ENCODE data around the gene CDR2.
"Not testable (repeated sequence)": the region's sequence is repeated elsewhere in the genome, so short reads cannot be mapped to it uniquely, and the experiment has no call there.

CDR2 gene

DNA sequence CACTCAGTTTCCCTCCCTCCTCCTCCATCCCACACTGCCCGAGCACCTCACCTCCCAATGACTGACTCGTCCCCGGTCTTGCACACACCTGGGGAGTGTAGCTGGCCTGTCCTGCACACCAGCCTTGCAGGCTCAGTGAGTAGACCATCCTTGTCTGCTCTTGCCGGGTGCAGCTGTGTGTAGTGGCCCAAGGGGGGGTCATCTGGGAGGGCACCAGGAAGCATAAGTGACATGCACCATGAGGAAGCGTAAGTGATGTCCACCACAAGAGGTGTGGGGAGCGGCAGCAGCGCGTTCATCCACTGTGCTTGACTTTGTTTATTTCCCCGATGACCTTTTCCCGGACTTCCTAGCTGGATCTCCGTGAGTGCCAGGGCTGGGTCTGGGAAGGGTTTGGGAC, 45.5 kb upstream of the CDR2 start:
- H3K9ac ChIP-seq = no peak overlapping the region
- H3K27me3 ChIP-seq (ENCODE audit: insufficient read depth, low read depth) = no peaks in the 10 kb centered on the region
- no peaks in the 10 kb centered on the region for H4K20me1 ChIP-seq (ENCODE audit: insufficient read depth)
- H3K27ac ChIP-seq = no peak overlapping the region
- H3K4me3 ChIP-seq (IDR thresholded peaks at IDR 0.05; ENCODE audit: insufficient read depth, low read depth, low read length) = no peak overlapping the region
- no peak overlapping the region for H2AFZ ChIP-seq (ENCODE audit: low read depth)
- no peak overlapping the region for H3K4me2 ChIP-seq
- TF ChIP-seq, protein P1, sequence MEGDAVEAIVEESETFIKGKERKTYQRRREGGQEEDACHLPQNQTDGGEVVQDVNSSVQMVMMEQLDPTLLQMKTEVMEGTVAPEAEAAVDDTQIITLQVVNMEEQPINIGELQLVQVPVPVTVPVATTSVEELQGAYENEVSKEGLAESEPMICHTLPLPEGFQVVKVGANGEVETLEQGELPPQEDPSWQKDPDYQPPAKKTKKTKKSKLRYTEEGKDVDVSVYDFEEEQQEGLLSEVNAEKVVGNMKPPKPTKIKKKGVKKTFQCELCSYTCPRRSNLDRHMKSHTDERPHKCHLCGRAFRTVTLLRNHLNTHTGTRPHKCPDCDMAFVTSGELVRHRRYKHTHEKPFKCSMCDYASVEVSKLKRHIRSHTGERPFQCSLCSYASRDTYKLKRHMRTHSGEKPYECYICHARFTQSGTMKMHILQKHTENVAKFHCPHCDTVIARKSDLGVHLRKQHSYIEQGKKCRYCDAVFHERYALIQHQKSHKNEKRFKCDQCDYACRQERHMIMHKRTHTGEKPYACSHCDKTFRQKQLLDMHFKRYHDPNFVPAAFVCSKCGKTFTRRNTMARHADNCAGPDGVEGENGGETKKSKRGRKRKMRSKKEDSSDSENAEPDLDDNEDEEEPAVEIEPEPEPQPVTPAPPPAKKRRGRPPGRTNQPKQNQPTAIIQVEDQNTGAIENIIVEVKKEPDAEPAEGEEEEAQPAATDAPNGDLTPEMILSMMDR (conservative IDR thresholded peaks at IDR 0.05; ENCODE audit: low read depth, low read length) = no peak
- H3K4me1 ChIP-seq (ENCODE audit: low read depth, poor library complexity, severe bottlenecking) = no peaks in the 10 kb centered on the region
- no peaks in the 10 kb centered on the region for H3K79me2 ChIP-seq (ENCODE audit: insufficient read depth, low read depth)
- no peaks in the 10 kb centered on the region for H3K36me3 ChIP-seq (ENCODE audit: insufficient read depth)

DNA sequence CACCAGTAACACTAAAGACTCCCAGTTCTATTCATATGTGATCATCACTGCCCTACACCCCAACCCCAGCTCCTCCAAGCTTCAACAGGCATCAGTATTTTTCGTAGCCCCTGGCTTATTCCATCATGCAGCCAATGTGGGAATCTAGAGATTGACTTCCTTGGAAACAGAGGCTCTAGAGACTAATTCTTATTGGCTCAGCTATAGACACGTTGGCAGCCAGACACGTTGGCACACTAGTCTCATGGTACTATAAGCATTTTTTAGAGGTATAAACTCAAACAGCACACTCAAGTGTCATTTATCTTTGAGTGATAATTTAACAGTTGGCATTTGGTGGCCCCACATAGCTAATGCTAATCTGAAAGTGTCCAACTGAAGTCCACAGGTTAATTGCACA, 44.4 kb upstream of the CDR2 start:
- no peaks in the 10 kb centered on the region for H4K20me1 ChIP-seq (ENCODE audit: insufficient read depth)
- H3K27me3 ChIP-seq (ENCODE audit: insufficient read depth, low read depth) = no peaks in the 10 kb centered on the region
- no peak overlapping the region for H3K4me2 ChIP-seq
- TF ChIP-seq, protein P1 (conservative IDR thresholded peaks at IDR 0.05; ENCODE audit: low read depth, low read length) = no peak
- no peak overlapping the region for H3K27ac ChIP-seq
- H3K4me1 ChIP-seq (ENCODE audit: low read depth, poor library complexity, severe bottlenecking) = no peaks in the 10 kb centered on the region
- no peak overlapping the region for H3K4me3 ChIP-seq (IDR thresholded peaks at IDR 0.05; ENCODE audit: insufficient read depth, low read depth, low read length)
- H3K36me3 ChIP-seq (ENCODE audit: insufficient read depth) = no peaks in the 10 kb centered on the region
- H3K9ac ChIP-seq = no peak overlapping the region
- H3K79me2 ChIP-seq (ENCODE audit: insufficient read depth, low read depth) = no peaks in the 10 kb centered on the region
- no peak overlapping the region for H2AFZ ChIP-seq (ENCODE audit: low read depth)

DNA sequence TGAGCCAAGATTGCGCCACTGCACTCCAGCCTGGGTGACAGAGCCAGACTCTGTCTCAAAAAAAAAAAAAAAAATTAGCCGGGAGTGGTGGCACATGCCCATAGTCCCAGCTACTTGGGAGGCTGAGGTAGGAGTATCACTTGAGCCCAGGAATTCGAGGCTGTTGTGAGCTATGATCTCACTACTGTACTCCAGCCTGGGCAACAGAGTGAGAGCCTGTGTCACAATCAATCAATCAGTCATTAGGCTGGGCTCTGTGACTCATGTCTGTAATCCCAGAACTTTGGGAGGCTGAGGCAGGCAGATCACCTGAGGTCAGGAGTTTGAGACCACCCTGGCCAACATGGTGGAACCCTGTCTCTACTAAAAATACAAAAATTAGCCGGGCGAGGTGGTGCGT, 43.4 kb upstream of the CDR2 start:
- not testable (repeated sequence) for H3K4me2 ChIP-seq; H3K27me3 ChIP-seq (ENCODE audit: insufficient read depth, low read depth); H3K4me3 ChIP-seq (IDR thresholded peaks at IDR 0.05; ENCODE audit: insufficient read depth, low read depth, low read length); H3K4me1 ChIP-seq (ENCODE audit: low read depth, poor library complexity, severe bottlenecking); H3K9ac ChIP-seq; H4K20me1 ChIP-seq (ENCODE audit: insufficient read depth); H3K36me3 ChIP-seq (ENCODE audit: insufficient read depth); H2AFZ ChIP-seq (ENCODE audit: low read depth); H3K27ac ChIP-seq; H3K79me2 ChIP-seq (ENCODE audit: insufficient read depth, low read depth)

GRCh38 chr16:22417019-22417418, 42.6 kb upstream of the CDR2 start:
- H2AFZ ChIP-seq (ENCODE audit: low read depth) = no peak overlapping the region
- no peak overlapping the region for H3K4me2 ChIP-seq
- H3K27me3 ChIP-seq (ENCODE audit: insufficient read depth, low read depth) = no peaks in the 10 kb centered on the region
- H3K9ac ChIP-seq = no peak overlapping the region
- no peak overlapping the region for H3K4me3 ChIP-seq (IDR thresholded peaks at IDR 0.05; ENCODE audit: insufficient read depth, low read depth, low read length)
- no peaks in the 10 kb centered on the region for H3K36me3 ChIP-seq (ENCODE audit: insufficient read depth)
- H3K4me1 ChIP-seq (ENCODE audit: low read depth, poor library complexity, severe bottlenecking) = no peaks in the 10 kb centered on the region
- H4K20me1 ChIP-seq (ENCODE audit: insufficient read depth) = no peaks in the 10 kb centered on the region
- H3K27ac ChIP-seq = no peak overlapping the region
- TF ChIP-seq, protein P1 (conservative IDR thresholded peaks at IDR 0.05; ENCODE audit: low read depth, low read length) = no peak
- no peaks in the 10 kb centered on the region for H3K79me2 ChIP-seq (ENCODE audit: insufficient read depth, low read depth)

DNA sequence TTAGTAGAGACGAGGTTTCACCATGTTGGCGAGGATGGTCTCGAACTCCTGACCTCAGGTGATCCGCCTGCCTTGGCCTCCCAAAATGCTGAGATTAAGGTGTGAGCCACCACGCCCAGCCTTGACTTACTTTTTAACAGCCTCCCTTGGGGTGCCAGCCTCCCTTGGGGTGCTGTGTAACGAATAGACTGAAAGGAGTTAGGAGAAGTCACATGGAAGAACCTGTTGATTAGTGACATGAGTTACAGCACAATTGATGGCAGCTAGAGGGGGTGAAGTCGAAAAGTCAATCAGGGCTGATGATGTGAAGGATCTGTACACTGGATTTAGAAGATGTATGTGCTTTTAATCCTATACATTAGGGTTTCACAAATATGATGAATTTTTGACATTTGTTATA, 39.4 kb upstream of the CDR2 start:
- Histone ChIP-seq H3K4me3 (IDR thresholded peaks at IDR 0.05; ENCODE audit: insufficient read depth, low read depth, low read length) (no peak overlapping the region), H3K27me3 (ENCODE audit: insufficient read depth, low read depth) (no peaks in the 10 kb centered on the region), H3K9ac (no peak overlapping the region), H4K20me1 (ENCODE audit: insufficient read depth) (no peaks in the 10 kb centered on the region), H2AFZ (ENCODE audit: low read depth) (no peak overlapping the region), H3K27ac (no peak overlapping the region), H3K4me2 (no peak overlapping the region), H3K36me3 (ENCODE audit: insufficient read depth) (no peaks in the 10 kb centered on the region), H3K79me2 (ENCODE audit: insufficient read depth, low read depth) (no peaks in the 10 kb centered on the region), H3K4me1 (ENCODE audit: low read depth, poor library complexity, severe bottlenecking) (no peaks in the 10 kb centered on the region)
- TF ChIP-seq, protein P1 (conservative IDR thresholded peaks at IDR 0.05; ENCODE audit: low read depth, low read length) = no peak

Data from KMS-11 (cell line).